WTC11 (cell line): ENCODE measurements around the gene GOSR1.

ENCODE experiments used
- CTCF ChIP-seq: fragments of 200-600 bp; IDR thresholded peaks from 2 replicates; pipeline ENCODE4 v1.8.0; 2022; ENCODE audit warnings: antibody characterized with exemption
- E2F1 ChIP-seq: sonication (generic); formaldehyde crosslinking; IDR thresholded peaks from 2 replicates; pipeline ENCODE4 v1.8.0; 2022; ENCODE audit warnings: mild to moderate bottlenecking, missing genetic modification reagents
- JUN ChIP-seq: sonication (generic); formaldehyde crosslinking; IDR thresholded peaks from 2 replicates; pipeline ENCODE4 v1.8.0; 2023; ENCODE audit warnings: mild to moderate bottlenecking, missing genetic modification reagents
- TCF7 ChIP-seq: sonication (generic); formaldehyde crosslinking; IDR thresholded peaks from 2 replicates; pipeline ENCODE4 v1.8.0; 2022; ENCODE audit warnings: mild to moderate bottlenecking, low read depth, missing genetic modification reagents, moderate library complexity
- USF1 ChIP-seq: sonication (generic); formaldehyde crosslinking; IDR thresholded peaks from 2 replicates; pipeline ENCODE4 v1.8.0; 2022; ENCODE audit warnings: mild to moderate bottlenecking, missing genetic modification reagents

- TF ChIP-seq JUN (no peak), USF1 (CRISPR knock-in tag) (no peak), TCF7 (no peak), CTCF (no peak), E2F1 (CRISPR knock-in tag) (no peak)
These were observed 42.5 kb downstream of the GOSR1 start for GRCh38 chr17:30519707-30520106.
